ENCODE data around the gene TEAD3. TPM values are rescaled to one million over a fixed set of nuclear protein-coding genes. Genes with fewer than 3 reads are reported as not detected.

The TEAD3 gene
- total RNA-seq (10 to 100 TPM; 23.0 to 44.3 (median 26.2) TPM), polyA plus RNA-seq (10 to 100 TPM; 12.1 to 15.8 (median 14.5) TPM)
- long read RNA-seq, donor 1, partial matches to known transcripts = 23 of 25 reads
- long read RNA-seq, donor 1, other reads (novel, unspliced or antisense) = 2 of 25 reads
- long read RNA-seq, donor 2, partial matches to known transcripts = 20 of 34 reads
- long read RNA-seq, donor 2, other reads (novel, unspliced or antisense) = 14 of 34 reads

GRCh38 chr6:35496841-35497570, at the start of gene TEAD3:
TSS of gene TEAD3 (minus strand) at chr6:35497079.
- H3K36me3 ChIP-seq (ENCODE audit: insufficient read depth in 1 of 2, low read depth in 1 of 2) = no peaks in the 10 kb centered on the region
- no peaks in the 10 kb centered on the region for H3K27me3 ChIP-seq (ENCODE audit: insufficient read depth in 3 of 3, low read length in 2 of 3)
- 0 to 1% (median 0%) methylated on average over 9 to 98 of the region's 98 CpGs for WGBS, 3 donors
- TF ChIP-seq, protein P1, sequence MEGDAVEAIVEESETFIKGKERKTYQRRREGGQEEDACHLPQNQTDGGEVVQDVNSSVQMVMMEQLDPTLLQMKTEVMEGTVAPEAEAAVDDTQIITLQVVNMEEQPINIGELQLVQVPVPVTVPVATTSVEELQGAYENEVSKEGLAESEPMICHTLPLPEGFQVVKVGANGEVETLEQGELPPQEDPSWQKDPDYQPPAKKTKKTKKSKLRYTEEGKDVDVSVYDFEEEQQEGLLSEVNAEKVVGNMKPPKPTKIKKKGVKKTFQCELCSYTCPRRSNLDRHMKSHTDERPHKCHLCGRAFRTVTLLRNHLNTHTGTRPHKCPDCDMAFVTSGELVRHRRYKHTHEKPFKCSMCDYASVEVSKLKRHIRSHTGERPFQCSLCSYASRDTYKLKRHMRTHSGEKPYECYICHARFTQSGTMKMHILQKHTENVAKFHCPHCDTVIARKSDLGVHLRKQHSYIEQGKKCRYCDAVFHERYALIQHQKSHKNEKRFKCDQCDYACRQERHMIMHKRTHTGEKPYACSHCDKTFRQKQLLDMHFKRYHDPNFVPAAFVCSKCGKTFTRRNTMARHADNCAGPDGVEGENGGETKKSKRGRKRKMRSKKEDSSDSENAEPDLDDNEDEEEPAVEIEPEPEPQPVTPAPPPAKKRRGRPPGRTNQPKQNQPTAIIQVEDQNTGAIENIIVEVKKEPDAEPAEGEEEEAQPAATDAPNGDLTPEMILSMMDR (IDR thresholded peaks at IDR 0.05) = no peak
- peak within 1 kb of the TSS; percentile 93 for H3K27ac ChIP-seq
- DNase-seq = peak; percentile 73 to 78
- ATAC-seq = peak; percentile 57 to 64 (median 60)
- peak within 1 kb of the TSS; percentile 83 for H3K4me3 ChIP-seq
- intact Hi-C loops (cut with DNase I) = no loop called here
- H3K4me1 ChIP-seq = peaks cover 47% of the 10 kb centered on the region
- no peaks in the 10 kb centered on the region for H3K9me3 ChIP-seq

- H3K4me1 ChIP-seq = no peaks in the 10 kb centered on the region
- no peak overlapping the region for H3K27ac ChIP-seq
- peaks cover 0 to 7% (median 0%) of the 10 kb centered on the region in 3 donors for H3K27me3 ChIP-seq (ENCODE audit: insufficient read depth in 3 of 3, low read length in 2 of 3)
- no peaks in the 10 kb centered on the region for H3K36me3 ChIP-seq (ENCODE audit: insufficient read depth in 1 of 2, low read depth in 1 of 2)
- WGBS, 3 donors = 48 to 60% (median 55%) methylated on average over 9 to 13 of the region's 13 CpGs
- intact Hi-C loops (cut with DNase I) = no loop called here
- no peak for ATAC-seq
- no peaks in the 10 kb centered on the region for H3K9me3 ChIP-seq
- DNase-seq = no peak
- TF ChIP-seq, protein P1 (IDR thresholded peaks at IDR 0.05) = no peak
- H3K4me3 ChIP-seq = no peak overlapping the region
Observed at GRCh38 chr6:35544769-35545361, 48.0 kb upstream of the TEAD3 start.

DNA sequence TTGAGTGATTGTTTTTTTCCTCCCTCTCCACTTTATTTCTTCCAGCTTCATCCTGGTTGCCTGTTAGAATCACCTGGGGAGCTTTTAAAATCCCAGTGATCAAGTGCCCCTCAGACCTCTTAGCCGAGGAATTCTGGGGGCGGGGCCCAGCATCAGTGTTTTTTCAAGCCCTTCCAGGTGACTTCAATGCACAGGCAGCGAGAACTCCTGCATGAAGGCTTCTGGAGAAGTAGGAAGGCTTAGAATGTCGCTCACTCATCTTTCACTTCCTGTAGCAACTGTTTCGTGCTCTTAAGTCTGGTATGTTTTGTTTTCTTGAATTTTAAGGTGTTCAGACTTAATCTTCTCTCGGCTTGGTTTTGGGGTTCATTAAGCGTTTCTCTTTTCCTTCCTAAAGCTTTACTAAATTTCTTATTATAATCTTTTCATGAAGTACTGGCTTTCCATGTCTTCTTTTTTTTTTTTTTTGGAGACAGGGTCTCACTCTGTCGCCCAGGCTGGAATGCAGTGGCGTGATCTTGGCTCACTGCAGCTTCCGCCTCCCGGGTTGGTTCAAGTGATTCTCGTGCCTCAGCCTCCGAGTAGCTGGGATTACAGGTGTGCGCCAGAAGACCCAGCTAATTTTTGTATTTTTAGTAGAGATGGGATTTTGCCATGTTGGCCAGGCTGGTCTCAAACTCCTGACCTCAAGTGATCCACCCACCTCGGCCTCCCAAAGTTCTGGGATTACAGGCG, 46.7 kb upstream of the TEAD3 start:
- no peaks in the 10 kb centered on the region for H3K4me1 ChIP-seq
- DNase-seq = no peak
- intact Hi-C loops (cut with DNase I) = no loop called here
- ATAC-seq = no peak
- H3K27ac ChIP-seq = no peak overlapping the region
- TF ChIP-seq, protein P1 (IDR thresholded peaks at IDR 0.05) = no peak
- no peak overlapping the region for H3K4me3 ChIP-seq
- peaks cover 0 to 7% (median 0%) of the 10 kb centered on the region in 3 donors for H3K27me3 ChIP-seq (ENCODE audit: insufficient read depth in 3 of 3, low read length in 2 of 3)
- H3K36me3 ChIP-seq (ENCODE audit: insufficient read depth in 1 of 2, low read depth in 1 of 2) = no peaks in the 10 kb centered on the region
- H3K9me3 ChIP-seq = no peaks in the 10 kb centered on the region
- WGBS, 3 donors = 76 to 79% (median 76%) methylated on average over 16 of the region's 16 CpGs

DNA sequence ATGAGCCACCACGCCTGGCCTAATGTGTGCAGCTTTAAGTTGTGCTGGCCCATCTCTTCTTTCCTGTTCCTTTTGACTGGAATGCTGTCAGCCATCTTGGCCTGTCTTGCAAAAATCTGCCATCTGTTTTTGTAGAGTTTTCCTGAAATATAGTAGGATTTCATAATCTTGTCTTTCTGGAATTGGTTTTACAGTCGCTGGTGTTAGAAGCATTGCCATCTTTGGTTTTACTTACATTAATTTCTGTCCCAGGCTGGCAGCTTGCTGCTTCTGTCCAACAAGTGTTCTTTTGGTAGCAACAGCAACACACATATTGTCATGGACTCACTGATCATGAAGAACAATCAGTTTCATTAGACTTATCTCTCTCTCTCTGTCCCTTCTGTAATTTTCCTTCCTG, 45.0 kb upstream of the TEAD3 start:
- intact Hi-C loops (cut with DNase I) = no loop called here
- no peaks in the 10 kb centered on the region for H3K4me1 ChIP-seq
- 87 to 92% (median 88%) methylated on average over 2 of the region's 2 CpGs for WGBS, 3 donors
- no peak overlapping the region for H3K27ac ChIP-seq
- no peak for ATAC-seq
- no peak for DNase-seq
- no peak overlapping the region for H3K4me3 ChIP-seq
- H3K9me3 ChIP-seq = no peaks in the 10 kb centered on the region
- H3K36me3 ChIP-seq (ENCODE audit: insufficient read depth in 1 of 2, low read depth in 1 of 2) = no peaks in the 10 kb centered on the region
- TF ChIP-seq, protein P1 (IDR thresholded peaks at IDR 0.05) = no peak
- H3K27me3 ChIP-seq (ENCODE audit: insufficient read depth in 3 of 3, low read length in 2 of 3) = peaks cover 0 to 7% (median 0%) of the 10 kb centered on the region in 3 donors

All from psoas muscle (tissue), 8 donors.